GM10248 (cell line): ENCODE results near the gene LPXN.

Experiments used
- CTCF ChIA-PET: fragments of 300-600 bp; sonication (Branson Sonifier 250); formaldehyde crosslinking; extraction: SDS; loops from one replicate; lab custom pipeline; 2021; ENCODE audit warnings: antibody characterized with exemption; lab: Yijun Ruan, JAX
- POLR2A ChIA-PET: fragments of 350-650 bp; sonication (Branson Sonifier 250); formaldehyde crosslinking; extraction: SDS; loops from one replicate; lab custom pipeline; 2020; ENCODE audit warnings: antibody characterized with exemption; lab: Yijun Ruan, JAX
- DNase-seq: peaks from one replicate; pipeline ENCODE4 v3.0.0; 2012; ENCODE audit errors: extremely low spot score
- CTCF ChIP-seq: IDR thresholded peaks from 2 replicates; pipeline ENCODE4 v1.5.1; 2012; ENCODE audit warnings: mild to moderate bottlenecking, low read depth; ENCODE audit errors: extremely low read depth, missing control alignments, control extremely low read depth

Gene LPXN

GRCh38 chr11:58615559-58615958, 39.9 kb upstream of the LPXN start:
- no peak for TF ChIP-seq CTCF
- POLR2A ChIA-PET = no interaction called here
- CTCF ChIA-PET = interaction anchor here (1.0 kb wide), 1 partner anchor 11 kb away, joined by 3 read pairs; no protein-coding TSS in a partner anchor
- DNase-seq = no peak

- CTCF ChIA-PET = interaction anchor here (1.7 to 5.6 kb wide), 2 partner anchors 16 to 45 kb away, joined by 3 to 34 read pairs; no protein-coding TSS in a partner anchor
- no peak for DNase-seq
- TF ChIP-seq CTCF = no peak
- POLR2A ChIA-PET = no interaction called here
These were observed 37.6 kb upstream of the LPXN start for GRCh38 chr11:58613228-58613627.

GRCh38 chr11:58609723-58610122, 34.1 kb upstream of the LPXN start:
- POLR2A ChIA-PET = no interaction called here
- no peak for TF ChIP-seq CTCF

GRCh38 chr11:58608331-58608730, 32.7 kb upstream of the LPXN start:
- POLR2A ChIA-PET = interaction anchor here (0.6 kb wide), 1 partner anchor 29 kb away, joined by 3 read pairs; no protein-coding TSS in a partner anchor
- no peak for DNase-seq
- CTCF ChIA-PET = interaction anchor here (5.6 kb wide), 1 partner anchor 21 kb away, joined by 34 read pairs; no protein-coding TSS in a partner anchor
- TF ChIP-seq CTCF = no peak

More at GRCh38 chr11:58609723-58610122, 34.1 kb upstream of the LPXN start:
- DNase-seq = no peak
- CTCF ChIA-PET = interaction anchor here (1.0 to 5.6 kb wide), 2 partner anchors 19 to 86 kb away, joined by 3 to 34 read pairs; no protein-coding TSS in a partner anchor

- ChIA-PET CTCF (interaction anchor here (1.0 to 6.8 kb wide), 9 partner anchors 11 to 564 kb away, joined by 3 to 36 read pairs (median 3); partner anchors contain the start of gene LPXN), POLR2A (no interaction called here)
- TF ChIP-seq CTCF = no peak
- DNase-seq = no peak
These were observed 31.5 kb upstream of the LPXN start for GRCh38 chr11:58606930-58607714.

- ChIA-PET POLR2A (no interaction called here), CTCF (no interaction called here)
- no peak for DNase-seq
- no peak for TF ChIP-seq CTCF
These were observed 24.9 kb upstream of the LPXN start for GRCh38 chr11:58600510-58600909.
